Neural cell (in vitro differentiated cells): Measurements from ENCODE around the gene TLL2. TPM values are rescaled to one million over a fixed set of nuclear protein-coding genes. Genes with fewer than 3 reads are reported as not detected.

Source experiments
- H2AFZ ChIP-seq: fragments of 200-600, 300-800 bp; sonication (generic), shearing (Covaris generic); 2 replicates; pipeline ENCODE4 v1.6.0; 2014; ENCODE audit warnings: low read depth, mild to moderate bottlenecking, antibody characterized with exemption, low read length, moderate library complexity
- H3F3A ChIP-seq: fragments of 200-600 bp; shearing (Covaris generic); 2 replicates; pipeline ENCODE4 v1.6.1; 2016; ENCODE audit warnings: mild to moderate bottlenecking, moderate library complexity, mixed read lengths, antibody characterized with exemption, low read length; ENCODE audit not compliant: insufficient read depth, poor library complexity, severe bottlenecking
- H3K27ac ChIP-seq: fragments of 200-600, 300-800 bp; sonication (generic), shearing (Covaris generic); 2 replicates; pipeline ENCODE4 v1.5.1; 2014; ENCODE audit warnings: mild to moderate bottlenecking, low read length, moderate library complexity
- H3K27me3 ChIP-seq: fragments of 300-800, 200-600 bp; sonication (generic), shearing (Covaris generic); 2 replicates; pipeline ENCODE4 v1.6.0; 2014; ENCODE audit warnings: mild to moderate bottlenecking, low read depth, low read length, moderate library complexity; ENCODE audit not compliant: insufficient read depth
- H3K36me3 ChIP-seq: fragments of 300-800, 200-600 bp; sonication (generic), shearing (Covaris generic); 2 replicates; pipeline ENCODE4 v1.5.1; 2014; ENCODE audit warnings: mild to moderate bottlenecking, antibody characterized with exemption, low read length, moderate library complexity; ENCODE audit not compliant: insufficient read depth
- H3K4me2 ChIP-seq: fragments of 300-800, 200-600 bp; sonication (generic), shearing (Covaris generic); 2 replicates; pipeline ENCODE4 v1.6.0; 2014; ENCODE audit warnings: mild to moderate bottlenecking, low read length
- H3K4me3 ChIP-seq: fragments of 300-800, 200-600 bp; sonication (generic), shearing (Covaris generic); 2 replicates; pipeline ENCODE4 v1.5.1; 2014; ENCODE audit warnings: mild to moderate bottlenecking, low read length, moderate library complexity
- H3K79me2 ChIP-seq: fragments of 200-600 bp; shearing (Covaris generic); replicated peaks from 2 replicates; pipeline ENCODE4 v1.6.0; 2014; ENCODE audit warnings: mild to moderate bottlenecking, low read length, moderate library complexity; ENCODE audit not compliant: insufficient read depth
- H3K9ac ChIP-seq: fragments of 300-800, 200-600 bp; sonication (generic), shearing (Covaris generic); 2 replicates; pipeline ENCODE4 v1.6.1; 2016; ENCODE audit warnings: mild to moderate bottlenecking, low read length, mixed read lengths
- H3K9me2 ChIP-seq: fragments of 200-600 bp; shearing (Covaris generic); 2 replicates; pipeline ENCODE4 v1.6.1; 2016; ENCODE audit warnings: mild to moderate bottlenecking, low read length, mixed read lengths; ENCODE audit not compliant: insufficient read depth
- H3K9me3 ChIP-seq: fragments of 200-600, 300-800 bp; sonication (generic), shearing (Covaris generic); 2 replicates; pipeline ENCODE4 v1.6.1; 2016; ENCODE audit warnings: mild to moderate bottlenecking, mixed run types, low read length, moderate library complexity, mixed read lengths
- H4K20me1 ChIP-seq: fragments of 200-600 bp; shearing (Covaris generic); 2 replicates; pipeline ENCODE4 v1.6.1; 2016; ENCODE audit warnings: mild to moderate bottlenecking, mixed run types; ENCODE audit not compliant: insufficient read depth
- EP300 ChIP-seq: fragments of 450-650 bp; conservative IDR thresholded peaks from 2 replicates; pipeline ENCODE4 v1.6.1; 2014; ENCODE audit warnings: antibody characterized with exemption, mild to moderate bottlenecking, moderate library complexity; ENCODE audit not compliant: poor library complexity, severe bottlenecking
- EZH2 ChIP-seq: fragments of 200-600, 300-800 bp; shearing (Covaris generic), sonication (generic); IDR thresholded peaks from 2 replicates; pipeline ENCODE4 v1.6.1; 2014; ENCODE audit warnings: antibody characterized with exemption, low read length, borderline replicate concordance, mild to moderate bottlenecking; ENCODE audit not compliant: insufficient read depth, poor library complexity, severe bottlenecking
- MXI1 ChIP-seq: fragments of 450-650 bp; conservative IDR thresholded peaks from 2 replicates; pipeline ENCODE4 v1.6.1; 2014; ENCODE audit warnings: antibody characterized with exemption, mild to moderate bottlenecking; ENCODE audit not compliant: poor library complexity, severe bottlenecking
- POLR2AphosphoS5 ChIP-seq: IDR thresholded peaks from 2 replicates; pipeline ENCODE4 v1.6.1; 2012
- RAD21 ChIP-seq: fragments of 450-650 bp; conservative IDR thresholded peaks from 2 replicates; pipeline ENCODE4 v1.6.1; 2014; ENCODE audit warnings: antibody characterized with exemption, mild to moderate bottlenecking, moderate library complexity
- REST ChIP-seq: IDR thresholded peaks from 2 replicates; pipeline ENCODE4 v1.6.1; 2012; ENCODE audit warnings: borderline replicate concordance
- SMC3 ChIP-seq: fragments of 450-650 bp; conservative IDR thresholded peaks from 2 replicates; pipeline ENCODE4 v1.6.1; 2014; ENCODE audit warnings: antibody characterized with exemption, mild to moderate bottlenecking, moderate library complexity; ENCODE audit not compliant: poor library complexity
- TAF1 ChIP-seq: IDR thresholded peaks from 2 replicates; pipeline ENCODE4 v1.6.1; 2012; ENCODE audit warnings: low read depth
- polyA plus RNA-seq: library from polyadenylated mRNA; depleted of rRNA; stranded (reverse); fragments of >200 nt; gene quantifications from 2 replicates; pipeline ENCODE4 v1.2.3, GENCODE V29; 2014
- TF ChIP-seq, protein P1 (sequence below): fragments of 450-650 bp; IDR thresholded peaks from 2 replicates; pipeline ENCODE4 v1.5.1; 2014; ENCODE audit warnings: antibody characterized with exemption, mild to moderate bottlenecking, moderate library complexity; ENCODE audit not compliant: poor library complexity, severe bottlenecking

TLL2 gene
- polyA plus RNA-seq, 1 donor from 2014 or later = 0.11 TPM

DNA sequence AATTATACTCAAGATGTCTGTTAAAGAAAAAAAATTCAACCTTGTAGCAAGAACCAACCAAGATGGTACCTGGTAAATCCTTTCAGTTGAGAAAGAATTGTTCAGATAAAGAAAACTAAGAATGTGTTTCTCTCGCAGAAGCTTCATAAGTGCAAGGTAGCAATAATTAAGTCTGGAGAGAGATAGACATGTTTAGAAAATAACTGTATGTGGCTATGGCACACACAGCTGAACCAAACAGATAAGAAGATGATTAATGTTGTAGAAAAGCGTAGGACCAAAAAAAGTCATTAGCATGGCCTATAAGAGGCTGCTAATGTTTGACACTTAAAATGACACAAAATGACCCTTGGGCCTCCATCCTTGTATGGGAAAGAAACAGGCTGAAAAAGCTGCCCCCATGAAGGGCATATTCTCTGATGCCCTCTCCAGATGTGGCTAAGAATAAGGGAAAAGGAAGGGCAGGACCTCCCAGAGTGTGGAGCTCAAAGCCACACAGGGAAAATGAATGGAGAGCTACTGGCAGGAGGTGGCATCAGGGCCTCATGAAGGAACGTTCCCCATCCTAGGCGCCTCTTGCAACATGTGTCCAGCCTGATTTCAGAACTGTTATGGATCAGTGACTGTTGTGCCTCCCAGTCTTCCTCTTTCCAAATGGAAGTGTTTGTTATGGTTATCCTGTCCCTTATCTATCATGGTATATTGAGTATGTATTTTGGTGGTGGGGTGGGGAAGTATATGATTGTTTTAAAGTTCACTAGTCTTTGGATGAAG, 30.7 kb downstream of the TLL2 start:
- TF ChIP-seq SMC3 (no peak), MXI1 (no peak), POLR2AphosphoS5 (no peak), TAF1 (no peak), RAD21 (no peak), EP300 (no peak), EZH2 (no peak), REST (no peak)
- TF ChIP-seq, protein P1, sequence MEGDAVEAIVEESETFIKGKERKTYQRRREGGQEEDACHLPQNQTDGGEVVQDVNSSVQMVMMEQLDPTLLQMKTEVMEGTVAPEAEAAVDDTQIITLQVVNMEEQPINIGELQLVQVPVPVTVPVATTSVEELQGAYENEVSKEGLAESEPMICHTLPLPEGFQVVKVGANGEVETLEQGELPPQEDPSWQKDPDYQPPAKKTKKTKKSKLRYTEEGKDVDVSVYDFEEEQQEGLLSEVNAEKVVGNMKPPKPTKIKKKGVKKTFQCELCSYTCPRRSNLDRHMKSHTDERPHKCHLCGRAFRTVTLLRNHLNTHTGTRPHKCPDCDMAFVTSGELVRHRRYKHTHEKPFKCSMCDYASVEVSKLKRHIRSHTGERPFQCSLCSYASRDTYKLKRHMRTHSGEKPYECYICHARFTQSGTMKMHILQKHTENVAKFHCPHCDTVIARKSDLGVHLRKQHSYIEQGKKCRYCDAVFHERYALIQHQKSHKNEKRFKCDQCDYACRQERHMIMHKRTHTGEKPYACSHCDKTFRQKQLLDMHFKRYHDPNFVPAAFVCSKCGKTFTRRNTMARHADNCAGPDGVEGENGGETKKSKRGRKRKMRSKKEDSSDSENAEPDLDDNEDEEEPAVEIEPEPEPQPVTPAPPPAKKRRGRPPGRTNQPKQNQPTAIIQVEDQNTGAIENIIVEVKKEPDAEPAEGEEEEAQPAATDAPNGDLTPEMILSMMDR = no peak
- no peak overlapping the region for H3K4me3 ChIP-seq
- no peaks in the 10 kb centered on the region for H3K9me2 ChIP-seq
- H4K20me1 ChIP-seq = no peaks in the 10 kb centered on the region
- H3K27me3 ChIP-seq = peaks cover 5% of the 10 kb centered on the region
- H3K9ac ChIP-seq = no peak overlapping the region
- no peak overlapping the region for H3K27ac ChIP-seq
- no peaks in the 10 kb centered on the region for H3K36me3 ChIP-seq
- no peaks in the 10 kb centered on the region for H3K79me2 ChIP-seq
- H3K9me3 ChIP-seq = no peaks in the 10 kb centered on the region
- H3F3A ChIP-seq = no peaks in the 10 kb centered on the region
- no peak overlapping the region for H3K4me2 ChIP-seq
- no peak overlapping the region for H2AFZ ChIP-seq

- H3K4me3 ChIP-seq = no peak overlapping the region
- H3K4me2 ChIP-seq = no peak overlapping the region
- H3K79me2 ChIP-seq = no peaks in the 10 kb centered on the region
- no peak overlapping the region for H2AFZ ChIP-seq
- H3K27ac ChIP-seq = no peak overlapping the region
- peaks cover 19% of the 10 kb centered on the region for H3K27me3 ChIP-seq
- no peaks in the 10 kb centered on the region for H4K20me1 ChIP-seq
- TF ChIP-seq REST (no peak), RAD21 (no peak), SMC3 (no peak), POLR2AphosphoS5 (no peak), MXI1 (no peak), EZH2 (no peak), EP300 (no peak), TAF1 (no peak)
- TF ChIP-seq, protein P1 = no peak
- H3K9ac ChIP-seq = no peak overlapping the region
- peaks cover 4% of the 10 kb centered on the region for H3K9me3 ChIP-seq
- H3K36me3 ChIP-seq = no peaks in the 10 kb centered on the region
- H3K9me2 ChIP-seq = no peaks in the 10 kb centered on the region
- H3F3A ChIP-seq = no peaks in the 10 kb centered on the region
Measured at GRCh38 chr10:96478355-96478754, 35.4 kb downstream of the TLL2 start.
